GM23338 (cell line): ENCODE data around the gene OR7G1. TPM values are rescaled to one million over a fixed set of nuclear protein-coding genes. Genes with fewer than 3 reads are reported as not detected.

Source experiments
- ATAC-seq: fragments of 200-7000 bp; cut with Tn5 transposase; 3 replicates; pipeline ENCODE4 v1.9.1; 2020
- DNase-seq: peaks from one replicate; pipeline ENCODE4 v3.0.0-alpha.2; 2015; ENCODE audit warnings: low spot score
- H2AFZ ChIP-seq: fragments of 200-600 bp; sonication (generic); 2 replicates; pipeline ENCODE4 v1.8.0; 2016; ENCODE audit warnings: antibody characterized with exemption, mild to moderate bottlenecking, moderate library complexity
- H3F3A ChIP-seq: fragments of 200-600 bp; sonication (generic); replicated peaks from 2 replicates; pipeline ENCODE4 v1.8.0; 2017; ENCODE audit warnings: antibody characterized with exemption, mixed run types, low read depth
- H3K27ac ChIP-seq: fragments of 200-600 bp; sonication (generic); 2 replicates; pipeline ENCODE4 v1.6.1; 2016; ENCODE audit warnings: low read depth
- H3K27me3 ChIP-seq: fragments of 200-600 bp; sonication (generic); 2 replicates; pipeline ENCODE4 v1.8.0; 2016; ENCODE audit warnings: mild to moderate bottlenecking, mixed run types, moderate library complexity; ENCODE audit not compliant: insufficient read depth
- H3K36me3 ChIP-seq: fragments of 200-600 bp; sonication (generic); 2 replicates; pipeline ENCODE4 v1.8.0; 2016; ENCODE audit warnings: mild to moderate bottlenecking; ENCODE audit not compliant: insufficient read depth
- H3K4me1 ChIP-seq: fragments of 200-600 bp; sonication (generic); 2 replicates; pipeline ENCODE4 v1.8.0; 2016; ENCODE audit warnings: mild to moderate bottlenecking, moderate library complexity; ENCODE audit not compliant: insufficient read depth
- H3K4me2 ChIP-seq: fragments of 200-600 bp; sonication (generic); 2 replicates; pipeline ENCODE4 v1.7.1; 2017; ENCODE audit warnings: mixed run types
- H3K4me3 ChIP-seq: fragments of 200-600 bp; sonication (generic); 2 replicates; pipeline ENCODE4 v1.6.1; 2016; ENCODE audit warnings: mixed run types
- H3K79me2 ChIP-seq: fragments of 200-600 bp; sonication (generic); replicated peaks from 2 replicates; pipeline ENCODE4 v1.8.0; 2017; ENCODE audit warnings: mild to moderate bottlenecking; ENCODE audit not compliant: insufficient read depth
- H3K9me2 ChIP-seq: fragments of 200-600 bp; sonication (generic); 2 replicates; pipeline ENCODE4 v1.8.0; 2017; ENCODE audit not compliant: insufficient read depth
- H4K20me1 ChIP-seq: fragments of 200-600 bp; sonication (generic); replicated peaks from 2 replicates; pipeline ENCODE4 v1.8.0; 2017; ENCODE audit warnings: mild to moderate bottlenecking; ENCODE audit not compliant: insufficient read depth
- H3K27ac Mint-ChIP-seq: 2 replicates; pipeline ENCODE4 v1.8.0; 2020; ENCODE audit warnings: inconsistent platforms, mild to moderate bottlenecking, moderate library complexity, mixed read lengths
- H3K27me3 Mint-ChIP-seq: 3 replicates; pipeline ENCODE4 v1.8.0; 2022; ENCODE audit warnings: low read depth, mild to moderate bottlenecking, moderate library complexity, mixed read lengths, inconsistent platforms; ENCODE audit not compliant: insufficient read depth, poor library complexity
- H3K36me3 Mint-ChIP-seq: 3 replicates; pipeline ENCODE4 v1.8.0; 2021; ENCODE audit warnings: low read depth, mild to moderate bottlenecking, inconsistent platforms, moderate library complexity, mixed read lengths
- H3K4me1 Mint-ChIP-seq: 3 replicates; pipeline ENCODE4 v1.8.0; 2020; ENCODE audit warnings: mild to moderate bottlenecking, inconsistent platforms, mixed read lengths
- H3K4me3 Mint-ChIP-seq: 3 replicates; pipeline ENCODE4 v1.8.0; 2021; ENCODE audit warnings: moderate library complexity, mild to moderate bottlenecking, inconsistent platforms, mixed read lengths
- H3K9me3 Mint-ChIP-seq: 3 replicates; pipeline ENCODE4 v1.8.0; 2020; ENCODE audit warnings: moderate library complexity, mild to moderate bottlenecking, inconsistent platforms, mixed read lengths
- CREB1 ChIP-seq: fragments of 250-450 bp; sonication (Bioruptor Pico); IDR thresholded peaks from 2 replicates; pipeline ENCODE4 v1.5.0; 2020; ENCODE audit warnings: low read depth, mild to moderate bottlenecking, moderate library complexity
- EZH2 ChIP-seq: fragments of 200-600 bp; sonication (generic); IDR thresholded peaks from one replicate; pipeline ENCODE4 v1.8.0; 2017; ENCODE audit warnings: antibody characterized with exemption, mild to moderate bottlenecking, low read depth; ENCODE audit not compliant: unreplicated experiment
- EZH2phosphoT487 ChIP-seq: fragments of 200-600 bp; sonication (generic); IDR thresholded peaks from one replicate; pipeline ENCODE4 v1.8.1; 2018; ENCODE audit warnings: antibody characterized with exemption; ENCODE audit not compliant: unreplicated experiment
- JUNB ChIP-seq: IDR thresholded peaks from one replicate; pipeline ENCODE4 v1.6.1; 2016; ENCODE audit warnings: antibody characterized with exemption; ENCODE audit not compliant: unreplicated experiment
- NANOG ChIP-seq: IDR thresholded peaks from 2 replicates; pipeline ENCODE4 v1.6.1; 2016; ENCODE audit warnings: antibody characterized with exemption, borderline replicate concordance
- POLR2AphosphoS5 ChIP-seq: IDR thresholded peaks from 2 replicates; pipeline ENCODE4 v1.6.1; 2016; ENCODE audit warnings: antibody characterized with exemption, low read depth
- STAT1 ChIP-seq: IDR thresholded peaks from one replicate; pipeline ENCODE4 v1.6.1; 2016; ENCODE audit warnings: antibody characterized with exemption; ENCODE audit not compliant: unreplicated experiment
- ZNF114 ChIP-seq: fragments of 250-450 bp; sonication (Bioruptor Pico); IDR thresholded peaks from 2 replicates; pipeline ENCODE4 v1.5.0; 2020; ENCODE audit warnings: mild to moderate bottlenecking, moderate library complexity
- ZNF331 ChIP-seq: fragments of 250-450 bp; sonication (Bioruptor Pico); IDR thresholded peaks from 2 replicates; pipeline ENCODE4 v1.5.0; 2020; ENCODE audit warnings: low read depth, mild to moderate bottlenecking, moderate library complexity
- polyA plus RNA-seq: library from polyadenylated mRNA; unstranded; fragments of >200 nt; fragmentation: Nextera tagmentation; extraction: Ambion mirVana; gene quantifications from 2 replicates; pipeline ENCODE4 v1.2.1, GENCODE V29; 2016
- total RNA-seq: library from RNA; depleted of rRNA; stranded (reverse); fragments of >200 nt; shearing (Covaris generic); gene quantifications from 2 replicates; pipeline ENCODE4 v1.2.3, GENCODE V29; 2014
- TF ChIP-seq, protein P1 (sequence below): IDR thresholded peaks from 2 replicates; pipeline ENCODE4 v1.6.1; 2016; ENCODE audit warnings: antibody characterized with exemption
- TF ChIP-seq, protein P2 (sequence below): IDR thresholded peaks from one replicate; pipeline ENCODE4 v1.6.1; 2018; ENCODE audit warnings: antibody characterized with exemption; ENCODE audit not compliant: unreplicated experiment
- TF ChIP-seq, protein P3 (sequence below): fragments of 250-450 bp; sonication (Bioruptor Pico); IDR thresholded peaks from 2 replicates; pipeline ENCODE4 v1.5.0; 2020; ENCODE audit warnings: mild to moderate bottlenecking, moderate library complexity
- TF ChIP-seq, protein P4 (sequence below), 2 experiments: fragments of 200-600 bp in 1 of 2; sonication (generic) in 1 of 2; conservative IDR thresholded peaks; 2 replicates each; pipeline versions ENCODE4 v1.5.1 to v1.6.1; 2016 to 2017; ENCODE audit warnings: antibody characterized with exemption in 2 of 2, low read depth in 2 of 2, mild to moderate bottlenecking in 2 of 2, moderate library complexity in 1 of 2

The OR7G1 gene
- total and polyA plus RNA-seq, 2 experiments from 2014 or later: not detected

DNA sequence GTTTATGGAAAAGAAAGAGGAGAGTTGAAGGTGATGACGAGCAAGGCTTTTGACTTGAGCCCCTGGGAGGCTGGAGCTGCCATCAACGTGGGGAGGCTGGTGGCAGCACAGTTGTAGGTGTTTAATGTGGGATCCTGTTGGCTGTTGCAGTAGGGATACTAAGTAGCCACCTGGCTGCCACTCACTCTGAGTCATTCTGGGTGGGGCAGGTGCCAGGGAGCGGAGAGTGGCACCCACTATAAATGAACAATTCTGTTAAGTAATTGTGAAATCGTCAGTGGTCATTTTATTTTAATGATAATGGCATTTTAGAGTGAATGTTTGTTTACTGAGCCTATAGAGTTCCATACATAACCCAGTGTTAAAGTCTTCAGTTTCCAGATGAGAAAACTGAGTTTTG is 34.4 kb upstream of the OR7G1 start:
- H3K4me2 ChIP-seq: no peak overlapping the region
- ATAC-seq (no peak), DNase-seq (no peak)
- Mint-ChIP-seq H3K4me3 (no peak overlapping the region; the same call in 2 of the 3 replicates), H3K36me3 (peaks cover 99% of the 10 kb centered on the region), H3K27ac (no peak overlapping the region), H3K4me1 (no peaks in the 10 kb centered on the region), H3K9me3 (peaks cover 98% of the 10 kb centered on the region), H3K27me3 (peaks cover 12% of the 10 kb centered on the region)
- H3K27ac ChIP-seq: no peak overlapping the region
- H3F3A ChIP-seq: no peaks in the 10 kb centered on the region
- H4K20me1 ChIP-seq: peaks cover 46% of the 10 kb centered on the region
- H3K4me3 ChIP-seq: no peak overlapping the region
- H3K4me1 ChIP-seq: peaks cover 9% of the 10 kb centered on the region; the same call in 1 of the 2 replicates
- no peaks in the 10 kb centered on the region for H3K27me3 ChIP-seq
- H3K9me2 ChIP-seq: no peaks in the 10 kb centered on the region
- H3K36me3 ChIP-seq: peaks cover 13% of the 10 kb centered on the region
- H3K79me2 ChIP-seq: peaks cover 100% of the 10 kb centered on the region
- TF ChIP-seq, protein P1, sequence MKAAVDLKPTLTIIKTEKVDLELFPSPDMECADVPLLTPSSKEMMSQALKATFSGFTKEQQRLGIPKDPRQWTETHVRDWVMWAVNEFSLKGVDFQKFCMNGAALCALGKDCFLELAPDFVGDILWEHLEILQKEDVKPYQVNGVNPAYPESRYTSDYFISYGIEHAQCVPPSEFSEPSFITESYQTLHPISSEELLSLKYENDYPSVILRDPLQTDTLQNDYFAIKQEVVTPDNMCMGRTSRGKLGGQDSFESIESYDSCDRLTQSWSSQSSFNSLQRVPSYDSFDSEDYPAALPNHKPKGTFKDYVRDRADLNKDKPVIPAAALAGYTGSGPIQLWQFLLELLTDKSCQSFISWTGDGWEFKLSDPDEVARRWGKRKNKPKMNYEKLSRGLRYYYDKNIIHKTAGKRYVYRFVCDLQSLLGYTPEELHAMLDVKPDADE: no peak
- TF ChIP-seq ZNF114: no peak
- TF ChIP-seq JUNB: no peak
- TF ChIP-seq EZH2phosphoT487: no peak
- no peak for TF ChIP-seq EZH2
- no peak for TF ChIP-seq ZNF331 (CRISPR knock-in tag)
- no peak for TF ChIP-seq STAT1
- no peak for TF ChIP-seq CREB1
- TF ChIP-seq NANOG: no peak
- TF ChIP-seq, protein P2, sequence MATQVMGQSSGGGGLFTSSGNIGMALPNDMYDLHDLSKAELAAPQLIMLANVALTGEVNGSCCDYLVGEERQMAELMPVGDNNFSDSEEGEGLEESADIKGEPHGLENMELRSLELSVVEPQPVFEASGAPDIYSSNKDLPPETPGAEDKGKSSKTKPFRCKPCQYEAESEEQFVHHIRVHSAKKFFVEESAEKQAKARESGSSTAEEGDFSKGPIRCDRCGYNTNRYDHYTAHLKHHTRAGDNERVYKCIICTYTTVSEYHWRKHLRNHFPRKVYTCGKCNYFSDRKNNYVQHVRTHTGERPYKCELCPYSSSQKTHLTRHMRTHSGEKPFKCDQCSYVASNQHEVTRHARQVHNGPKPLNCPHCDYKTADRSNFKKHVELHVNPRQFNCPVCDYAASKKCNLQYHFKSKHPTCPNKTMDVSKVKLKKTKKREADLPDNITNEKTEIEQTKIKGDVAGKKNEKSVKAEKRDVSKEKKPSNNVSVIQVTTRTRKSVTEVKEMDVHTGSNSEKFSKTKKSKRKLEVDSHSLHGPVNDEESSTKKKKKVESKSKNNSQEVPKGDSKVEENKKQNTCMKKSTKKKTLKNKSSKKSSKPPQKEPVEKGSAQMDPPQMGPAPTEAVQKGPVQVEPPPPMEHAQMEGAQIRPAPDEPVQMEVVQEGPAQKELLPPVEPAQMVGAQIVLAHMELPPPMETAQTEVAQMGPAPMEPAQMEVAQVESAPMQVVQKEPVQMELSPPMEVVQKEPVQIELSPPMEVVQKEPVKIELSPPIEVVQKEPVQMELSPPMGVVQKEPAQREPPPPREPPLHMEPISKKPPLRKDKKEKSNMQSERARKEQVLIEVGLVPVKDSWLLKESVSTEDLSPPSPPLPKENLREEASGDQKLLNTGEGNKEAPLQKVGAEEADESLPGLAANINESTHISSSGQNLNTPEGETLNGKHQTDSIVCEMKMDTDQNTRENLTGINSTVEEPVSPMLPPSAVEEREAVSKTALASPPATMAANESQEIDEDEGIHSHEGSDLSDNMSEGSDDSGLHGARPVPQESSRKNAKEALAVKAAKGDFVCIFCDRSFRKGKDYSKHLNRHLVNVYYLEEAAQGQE: no peak
- TF ChIP-seq, protein P3, sequence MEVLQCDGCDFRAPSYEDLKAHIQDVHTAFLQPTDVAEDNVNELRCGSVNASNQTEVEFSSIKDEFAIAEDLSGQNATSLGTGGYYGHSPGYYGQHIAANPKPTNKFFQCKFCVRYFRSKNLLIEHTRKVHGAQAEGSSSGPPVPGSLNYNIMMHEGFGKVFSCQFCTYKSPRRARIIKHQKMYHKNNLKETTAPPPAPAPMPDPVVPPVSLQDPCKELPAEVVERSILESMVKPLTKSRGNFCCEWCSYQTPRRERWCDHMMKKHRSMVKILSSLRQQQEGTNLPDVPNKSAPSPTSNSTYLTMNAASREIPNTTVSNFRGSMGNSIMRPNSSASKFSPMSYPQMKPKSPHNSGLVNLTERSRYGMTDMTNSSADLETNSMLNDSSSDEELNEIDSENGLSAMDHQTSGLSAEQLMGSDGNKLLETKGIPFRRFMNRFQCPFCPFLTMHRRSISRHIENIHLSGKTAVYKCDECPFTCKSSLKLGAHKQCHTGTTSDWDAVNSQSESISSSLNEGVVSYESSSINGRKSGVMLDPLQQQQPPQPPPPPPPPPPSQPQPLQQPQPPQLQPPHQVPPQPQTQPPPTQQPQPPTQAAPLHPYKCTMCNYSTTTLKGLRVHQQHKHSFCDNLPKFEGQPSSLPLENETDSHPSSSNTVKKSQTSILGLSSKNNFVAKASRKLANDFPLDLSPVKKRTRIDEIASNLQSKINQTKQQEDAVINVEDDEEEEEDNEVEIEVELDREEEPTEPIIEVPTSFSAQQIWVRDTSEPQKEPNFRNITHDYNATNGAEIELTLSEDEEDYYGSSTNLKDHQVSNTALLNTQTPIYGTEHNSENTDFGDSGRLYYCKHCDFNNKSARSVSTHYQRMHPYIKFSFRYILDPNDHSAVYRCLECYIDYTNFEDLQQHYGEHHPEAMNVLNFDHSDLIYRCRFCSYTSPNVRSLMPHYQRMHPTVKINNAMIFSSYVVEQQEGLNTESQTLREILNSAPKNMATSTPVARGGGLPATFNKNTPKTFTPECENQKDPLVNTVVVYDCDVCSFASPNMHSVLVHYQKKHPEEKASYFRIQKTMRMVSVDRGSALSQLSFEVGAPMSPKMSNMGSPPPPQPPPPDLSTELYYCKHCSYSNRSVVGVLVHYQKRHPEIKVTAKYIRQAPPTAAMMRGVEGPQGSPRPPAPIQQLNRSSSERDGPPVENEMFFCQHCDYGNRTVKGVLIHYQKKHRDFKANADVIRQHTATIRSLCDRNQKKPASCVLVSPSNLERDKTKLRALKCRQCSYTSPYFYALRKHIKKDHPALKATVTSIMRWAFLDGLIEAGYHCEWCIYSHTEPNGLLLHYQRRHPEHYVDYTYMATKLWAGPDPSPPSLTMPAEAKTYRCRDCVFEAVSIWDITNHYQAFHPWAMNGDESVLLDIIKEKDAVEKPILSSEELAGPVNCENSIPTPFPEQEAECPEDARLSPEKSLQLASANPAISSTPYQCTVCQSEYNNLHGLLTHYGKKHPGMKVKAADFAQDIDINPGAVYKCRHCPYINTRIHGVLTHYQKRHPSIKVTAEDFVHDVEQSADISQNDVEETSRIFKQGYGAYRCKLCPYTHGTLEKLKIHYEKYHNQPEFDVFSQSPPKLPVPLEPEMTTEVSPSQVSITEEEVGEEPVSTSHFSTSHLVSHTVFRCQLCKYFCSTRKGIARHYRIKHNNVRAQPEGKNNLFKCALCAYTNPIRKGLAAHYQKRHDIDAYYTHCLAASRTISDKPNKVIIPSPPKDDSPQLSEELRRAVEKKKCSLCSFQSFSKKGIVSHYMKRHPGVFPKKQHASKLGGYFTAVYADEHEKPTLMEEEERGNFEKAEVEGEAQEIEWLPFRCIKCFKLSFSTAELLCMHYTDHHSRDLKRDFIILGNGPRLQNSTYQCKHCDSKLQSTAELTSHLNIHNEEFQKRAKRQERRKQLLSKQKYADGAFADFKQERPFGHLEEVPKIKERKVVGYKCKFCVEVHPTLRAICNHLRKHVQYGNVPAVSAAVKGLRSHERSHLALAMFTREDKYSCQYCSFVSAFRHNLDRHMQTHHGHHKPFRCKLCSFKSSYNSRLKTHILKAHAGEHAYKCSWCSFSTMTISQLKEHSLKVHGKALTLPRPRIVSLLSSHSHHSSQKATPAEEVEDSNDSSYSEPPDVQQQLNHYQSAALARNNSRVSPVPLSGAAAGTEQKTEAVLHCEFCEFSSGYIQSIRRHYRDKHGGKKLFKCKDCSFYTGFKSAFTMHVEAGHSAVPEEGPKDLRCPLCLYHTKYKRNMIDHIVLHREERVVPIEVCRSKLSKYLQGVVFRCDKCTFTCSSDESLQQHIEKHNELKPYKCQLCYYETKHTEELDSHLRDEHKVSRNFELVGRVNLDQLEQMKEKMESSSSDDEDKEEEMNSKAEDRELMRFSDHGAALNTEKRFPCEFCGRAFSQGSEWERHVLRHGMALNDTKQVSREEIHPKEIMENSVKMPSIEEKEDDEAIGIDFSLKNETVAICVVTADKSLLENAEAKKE (CRISPR knock-in tag): no peak
- TF ChIP-seq, protein P4, sequence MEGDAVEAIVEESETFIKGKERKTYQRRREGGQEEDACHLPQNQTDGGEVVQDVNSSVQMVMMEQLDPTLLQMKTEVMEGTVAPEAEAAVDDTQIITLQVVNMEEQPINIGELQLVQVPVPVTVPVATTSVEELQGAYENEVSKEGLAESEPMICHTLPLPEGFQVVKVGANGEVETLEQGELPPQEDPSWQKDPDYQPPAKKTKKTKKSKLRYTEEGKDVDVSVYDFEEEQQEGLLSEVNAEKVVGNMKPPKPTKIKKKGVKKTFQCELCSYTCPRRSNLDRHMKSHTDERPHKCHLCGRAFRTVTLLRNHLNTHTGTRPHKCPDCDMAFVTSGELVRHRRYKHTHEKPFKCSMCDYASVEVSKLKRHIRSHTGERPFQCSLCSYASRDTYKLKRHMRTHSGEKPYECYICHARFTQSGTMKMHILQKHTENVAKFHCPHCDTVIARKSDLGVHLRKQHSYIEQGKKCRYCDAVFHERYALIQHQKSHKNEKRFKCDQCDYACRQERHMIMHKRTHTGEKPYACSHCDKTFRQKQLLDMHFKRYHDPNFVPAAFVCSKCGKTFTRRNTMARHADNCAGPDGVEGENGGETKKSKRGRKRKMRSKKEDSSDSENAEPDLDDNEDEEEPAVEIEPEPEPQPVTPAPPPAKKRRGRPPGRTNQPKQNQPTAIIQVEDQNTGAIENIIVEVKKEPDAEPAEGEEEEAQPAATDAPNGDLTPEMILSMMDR (conservative IDR thresholded peaks at IDR 0.05; ENCODE audit: low read depth in 2 of 2): no peak
- no peak for TF ChIP-seq POLR2AphosphoS5
- H2AFZ ChIP-seq: no peak overlapping the region
